HCT116 (cell line): Measurements from ENCODE around the gene CELF1. TPM values are rescaled to one million over a fixed set of nuclear protein-coding genes. Genes with fewer than 3 reads are reported as not detected.

Experiments
- ATAC-seq: fragments of 200-7000 bp; cut with Tn5 transposase; 2 replicates; pipeline ENCODE4 v1.9.1; 2020; ENCODE audit warnings: mild to moderate bottlenecking, moderate library complexity
- BruUV-seq: library from RNA; stranded (reverse); fragments of 400-500 nt; replicated peaks from 2 replicates; lab custom pipeline; 2021; lab: Mats Ljungman, UMichigan
- CTCF ChIA-PET: fragments of 300-600 bp; sonication (Branson Sonifier 250); formaldehyde crosslinking; loops from one replicate; lab custom pipeline; 2021; ENCODE audit warnings: antibody characterized with exemption; lab: Charles Lee
- POLR2A ChIA-PET: fragments of 300-600, 350-600 bp; sonication (Branson Sonifier 250); formaldehyde crosslinking; loops from one replicate; lab custom pipeline; 2021; ENCODE audit warnings: antibody characterized with exemption; lab: Charles Lee
- RAD21 ChIA-PET, 2 experiments: fragments of 300-600 bp; sonication (Branson Sonifier 250); formaldehyde crosslinking; loops; one replicate each; lab custom pipeline; 2023; ENCODE audit warnings: low total read pairs in 2 of 2; ENCODE audit not compliant: uncharacterized antibody in 2 of 2, unreplicated experiment in 2 of 2, low non-redundant PET in 1 of 2; lab: Charles Lee
- DNase-seq: peaks from one replicate; pipeline ENCODE4 v3.0.0-alpha.2; 2010; ENCODE audit warnings: low read depth, low spot score
- H2AFZ ChIP-seq: fragments of 200-600 bp; shearing (Covaris generic), sonication (generic); 2 replicates; pipeline ENCODE4 v1.6.1; 2017; ENCODE audit warnings: low read depth, mixed run types, mixed read lengths, antibody characterized with exemption, low read length; ENCODE audit not compliant: poor library complexity, severe bottlenecking
- H3K27ac ChIP-seq: 2 replicates; pipeline ENCODE4 v1.5.1; 2012; ENCODE audit warnings: low read depth, low read length
- H3K27me3 ChIP-seq: fragments of 200-600 bp; sonication (generic); 2 replicates; pipeline ENCODE4 v1.6.1; 2016; ENCODE audit warnings: mixed run types, low read length, mixed read lengths; ENCODE audit not compliant: insufficient read depth
- H3K36me3 ChIP-seq, 2 experiments: fragments of 200-500 bp in 1 of 2; fragments of 200-600 bp in 1 of 2; sonication (Bioruptor generic) in 1 of 2; sonication (generic) in 1 of 2; 2 replicates each; pipeline versions ENCODE4 v1.5.1 to v1.6.1; 2014 to 2016; ENCODE audit warnings: low read length in 2 of 2, inconsistent platforms in 1 of 2, mixed read lengths in 1 of 2, mixed run types in 1 of 2; ENCODE audit not compliant: insufficient read depth in 2 of 2, control insufficient read depth in 1 of 2
- H3K4me1 ChIP-seq, 2 experiments: fragments of 200-600 bp in 1 of 2; sonication (generic) in 1 of 2; 2 replicates each; pipeline versions ENCODE4 v1.5.1 to v1.6.1; 2012 to 2017; ENCODE audit warnings: low read length in 2 of 2, inconsistent platforms in 1 of 2, mild to moderate bottlenecking in 1 of 2, mixed read lengths in 1 of 2, mixed run types in 1 of 2, moderate library complexity in 1 of 2; ENCODE audit not compliant: insufficient read depth in 2 of 2, control insufficient read depth in 1 of 2
- H3K4me2 ChIP-seq: fragments of 200-600 bp; sonication (generic); 2 replicates; pipeline ENCODE4 v1.6.1; 2017; ENCODE audit warnings: mixed run types, low read length, mixed read lengths
- H3K4me3 ChIP-seq, 2 experiments: fragments of 200-600 bp in 1 of 2; sonication (generic) in 1 of 2; replicated peaks in 1 of 2; 2 replicates each; pipeline ENCODE4 v1.5.1; 2011 to 2016; ENCODE audit warnings: low read length in 2 of 2, control low read depth in 1 of 2, low read depth in 1 of 2, mild to moderate bottlenecking in 1 of 2, mixed read lengths in 1 of 2, mixed run types in 1 of 2
- H3K79me2 ChIP-seq: fragments of 200-600 bp; sonication (generic); 2 replicates; pipeline ENCODE4 v1.6.1; 2017; ENCODE audit warnings: mild to moderate bottlenecking, mixed run types, low read length, moderate library complexity, mixed read lengths; ENCODE audit not compliant: insufficient read depth
- H3K9ac ChIP-seq: fragments of 200-600 bp; sonication (generic); 2 replicates; pipeline ENCODE4 v1.6.1; 2016; ENCODE audit warnings: low read length, mixed read lengths
- H3K9me2 ChIP-seq: fragments of 200-600 bp; sonication (generic), shearing (Covaris generic); 2 replicates; pipeline ENCODE4 v1.6.1; 2017; ENCODE audit warnings: mixed run types, mild to moderate bottlenecking, moderate library complexity; ENCODE audit not compliant: insufficient read depth
- H3K9me3 ChIP-seq, 2 experiments: fragments of 200-500 bp in 1 of 2; fragments of 200-600 bp in 1 of 2; sonication (Bioruptor generic) in 1 of 2; sonication (generic) in 1 of 2; 2 replicates each; pipeline ENCODE4 v1.6.1; 2014 to 2017; ENCODE audit warnings: low read length in 2 of 2, mixed read lengths in 2 of 2, inconsistent platforms in 1 of 2, low read depth in 1 of 2, mild to moderate bottlenecking in 1 of 2, mixed run types in 1 of 2, moderate library complexity in 1 of 2; ENCODE audit not compliant: control insufficient read depth in 1 of 2, insufficient read depth in 1 of 2
- H4K20me1 ChIP-seq: fragments of 200-600 bp; sonication (generic), shearing (Covaris generic); 2 replicates; pipeline ENCODE4 v1.6.1; 2017; ENCODE audit warnings: mixed run types, mild to moderate bottlenecking, moderate library complexity; ENCODE audit not compliant: insufficient read depth
- CBX3 ChIP-seq: IDR thresholded peaks from 2 replicates; pipeline ENCODE4 v1.6.1; 2012; ENCODE audit warnings: low read depth
- CEBPB ChIP-seq: IDR thresholded peaks from 2 replicates; pipeline ENCODE4 v1.6.1; 2012; ENCODE audit warnings: low read depth
- JUND ChIP-seq: IDR thresholded peaks from 2 replicates; pipeline ENCODE4 v1.6.1; 2012
- POLR2A ChIP-seq: IDR thresholded peaks from 2 replicates; pipeline ENCODE4 v1.7.0; 2011; ENCODE audit warnings: borderline replicate concordance; ENCODE audit not compliant: insufficient read depth, insufficient read length; ENCODE audit errors: extremely low read depth
- SIN3A ChIP-seq: IDR thresholded peaks from 2 replicates; pipeline ENCODE4 v1.6.1; 2012; ENCODE audit warnings: low read depth
- SRF ChIP-seq: IDR thresholded peaks from 2 replicates; pipeline ENCODE4 v1.6.1; 2012; ENCODE audit warnings: low read depth
- TCF7L2 ChIP-seq: IDR thresholded peaks from 2 replicates; pipeline ENCODE4 v1.7.0; 2011; ENCODE audit warnings: borderline replicate concordance, inconsistent platforms; ENCODE audit not compliant: insufficient read depth, insufficient read length; ENCODE audit errors: extremely low read depth
- ZFX ChIP-seq: fragments of 450-650 bp; IDR thresholded peaks from 2 replicates; pipeline ENCODE4 v1.6.1; 2017
- intact Hi-C: fragments of 100-400 bp; cut with micrococcal nuclease; formaldehyde crosslinking; loops from 2 replicates; pipeline ENCODE4 v1.10.0; 2022
- total RNA-seq: library from RNA; stranded (reverse); gene quantifications from one replicate; pipeline ENCODE4 v1.2.1, GENCODE V29; 2021; ENCODE audit not compliant: unreplicated experiment
- TF ChIP-seq, protein P1 (sequence below), 3 experiments: fragments of 200-600 bp in 1 of 3; sonication (generic) in 1 of 3; IDR thresholded peaks in 2 of 3; conservative IDR thresholded peaks in 1 of 3; 2 replicates each; pipeline ENCODE4 v1.5.1; 2012 to 2017; ENCODE audit warnings: low read depth in 2 of 3, low read length in 2 of 3, antibody characterized with exemption in 1 of 3, borderline replicate concordance in 1 of 3, control low read depth in 1 of 3, mild to moderate bottlenecking in 1 of 3, mixed read lengths in 1 of 3, mixed run types in 1 of 3, moderate library complexity in 1 of 3; ENCODE audit not compliant: insufficient read depth in 1 of 3
- TF ChIP-seq, protein P2 (sequence below): IDR thresholded peaks from 2 replicates; pipeline ENCODE4 v1.6.1; 2012
- TF ChIP-seq, protein P3 (sequence below): IDR thresholded peaks from 2 replicates; pipeline ENCODE4 v1.6.1; 2011; ENCODE audit warnings: mild to moderate bottlenecking, low read length, moderate library complexity; ENCODE audit not compliant: insufficient replicate concordance; ENCODE audit errors: extremely low read depth

Gene CELF1
- total RNA-seq, 1 experiment from 2014 or later = 133 TPM

DNA sequence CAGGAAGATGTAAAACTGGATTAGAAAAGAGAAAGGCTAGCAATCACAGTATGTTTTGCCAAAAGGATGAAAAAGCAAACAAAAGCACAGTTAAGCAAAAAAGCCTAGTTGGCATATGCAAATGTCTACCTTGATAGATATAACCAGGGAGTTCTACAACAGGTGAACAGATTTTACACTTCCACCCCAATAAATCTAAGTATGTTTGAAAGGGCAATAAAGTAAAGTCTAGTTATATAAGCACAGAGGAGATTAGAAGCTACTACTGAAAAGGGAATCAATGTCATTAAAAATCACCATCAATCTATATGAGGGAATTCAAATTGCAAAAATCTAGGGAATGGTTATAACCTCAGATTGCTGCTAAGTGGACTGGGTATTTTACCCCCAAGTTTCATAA, 49.7 kb downstream of the CELF1 start:
- TF ChIP-seq POLR2A = no peak
- TF ChIP-seq, protein P1, sequence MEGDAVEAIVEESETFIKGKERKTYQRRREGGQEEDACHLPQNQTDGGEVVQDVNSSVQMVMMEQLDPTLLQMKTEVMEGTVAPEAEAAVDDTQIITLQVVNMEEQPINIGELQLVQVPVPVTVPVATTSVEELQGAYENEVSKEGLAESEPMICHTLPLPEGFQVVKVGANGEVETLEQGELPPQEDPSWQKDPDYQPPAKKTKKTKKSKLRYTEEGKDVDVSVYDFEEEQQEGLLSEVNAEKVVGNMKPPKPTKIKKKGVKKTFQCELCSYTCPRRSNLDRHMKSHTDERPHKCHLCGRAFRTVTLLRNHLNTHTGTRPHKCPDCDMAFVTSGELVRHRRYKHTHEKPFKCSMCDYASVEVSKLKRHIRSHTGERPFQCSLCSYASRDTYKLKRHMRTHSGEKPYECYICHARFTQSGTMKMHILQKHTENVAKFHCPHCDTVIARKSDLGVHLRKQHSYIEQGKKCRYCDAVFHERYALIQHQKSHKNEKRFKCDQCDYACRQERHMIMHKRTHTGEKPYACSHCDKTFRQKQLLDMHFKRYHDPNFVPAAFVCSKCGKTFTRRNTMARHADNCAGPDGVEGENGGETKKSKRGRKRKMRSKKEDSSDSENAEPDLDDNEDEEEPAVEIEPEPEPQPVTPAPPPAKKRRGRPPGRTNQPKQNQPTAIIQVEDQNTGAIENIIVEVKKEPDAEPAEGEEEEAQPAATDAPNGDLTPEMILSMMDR (IDR thresholded peaks at IDR 0.05 in 2 of 3, conservative IDR thresholded peaks at IDR 0.05 in 1 of 3; ENCODE audit: borderline replicate concordance in 1 of 3, insufficient read depth in 1 of 3, low read depth in 2 of 3, low read length in 2 of 3) = no peak
- TF ChIP-seq SRF = no peak
- TF ChIP-seq SIN3A = no peak
- TF ChIP-seq, protein P2, sequence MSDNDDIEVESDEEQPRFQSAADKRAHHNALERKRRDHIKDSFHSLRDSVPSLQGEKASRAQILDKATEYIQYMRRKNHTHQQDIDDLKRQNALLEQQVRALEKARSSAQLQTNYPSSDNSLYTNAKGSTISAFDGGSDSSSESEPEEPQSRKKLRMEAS = no peak
- no peak for TF ChIP-seq CEBPB
- no peak for TF ChIP-seq JUND
- TF ChIP-seq TCF7L2 = no peak
- TF ChIP-seq ZFX = no peak
- TF ChIP-seq, protein P3, sequence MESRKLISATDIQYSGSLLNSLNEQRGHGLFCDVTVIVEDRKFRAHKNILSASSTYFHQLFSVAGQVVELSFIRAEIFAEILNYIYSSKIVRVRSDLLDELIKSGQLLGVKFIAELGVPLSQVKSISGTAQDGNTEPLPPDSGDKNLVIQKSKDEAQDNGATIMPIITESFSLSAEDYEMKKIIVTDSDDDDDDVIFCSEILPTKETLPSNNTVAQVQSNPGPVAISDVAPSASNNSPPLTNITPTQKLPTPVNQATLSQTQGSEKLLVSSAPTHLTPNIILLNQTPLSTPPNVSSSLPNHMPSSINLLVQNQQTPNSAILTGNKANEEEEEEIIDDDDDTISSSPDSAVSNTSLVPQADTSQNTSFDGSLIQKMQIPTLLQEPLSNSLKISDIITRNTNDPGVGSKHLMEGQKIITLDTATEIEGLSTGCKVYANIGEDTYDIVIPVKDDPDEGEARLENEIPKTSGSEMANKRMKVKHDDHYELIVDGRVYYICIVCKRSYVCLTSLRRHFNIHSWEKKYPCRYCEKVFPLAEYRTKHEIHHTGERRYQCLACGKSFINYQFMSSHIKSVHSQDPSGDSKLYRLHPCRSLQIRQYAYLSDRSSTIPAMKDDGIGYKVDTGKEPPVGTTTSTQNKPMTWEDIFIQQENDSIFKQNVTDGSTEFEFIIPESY = no peak
- no peak for TF ChIP-seq CBX3
- H3K9ac ChIP-seq = no peak overlapping the region
- peaks cover 99% of the 10 kb centered on the region for H3K79me2 ChIP-seq
- H3K4me2 ChIP-seq = no peak overlapping the region
- no peaks in the 10 kb centered on the region for H3K9me2 ChIP-seq
- no peaks in the 10 kb centered on the region for H3K9me3 ChIP-seq
- ChIA-PET RAD21 (no interaction called here), POLR2A (interaction anchor here (0.9 kb wide), 1 partner anchor 12 kb away, joined by 3 read pairs; no protein-coding TSS in a partner anchor), CTCF (no interaction called here)
- no peak overlapping the region for H3K4me3 ChIP-seq
- ATAC-seq (no peak), DNase-seq (no peak)
- H2AFZ ChIP-seq = no peak overlapping the region
- BruUV-seq = no TSS peak
- peaks cover 29% of the 10 kb centered on the region for H4K20me1 ChIP-seq
- no peaks in the 10 kb centered on the region; a peak in 1 of 4 replicates for H3K36me3 ChIP-seq
- no peak overlapping the region for H3K27ac ChIP-seq
- intact Hi-C loops = no loop called here
- H3K4me1 ChIP-seq = no peaks in the 10 kb centered on the region
- no peaks in the 10 kb centered on the region for H3K27me3 ChIP-seq
